Stimulated activated CD4-positive, alpha-beta T cell treated with anti-CD3 and anti-CD28 coated beads, Interleukin-4, amount 100 ng/mL, for 1 hour (primary cell): ENCODE data around the gene FHIT.

Experiments used
- DNase-seq: peaks from one replicate; pipeline ENCODE4 v3.0.0-alpha.2; 2020

Gene FHIT

GRCh38 chr3:60803216-60804173 is 447.8 kb downstream of the FHIT start:
- DNase-seq, result no peak

- DNase-seq, result no peak
Measured at GRCh38 chr3:60801307-60801706, 449.9 kb downstream of the FHIT start.

GRCh38 chr3:60798456-60798855 is 452.8 kb downstream of the FHIT start:
- DNase-seq, result no peak

GRCh38 chr3:60792249-60792852 is 458.9 kb downstream of the FHIT start:
- DNase-seq, result no peak

GRCh38 chr3:60788185-60788584 is 463.1 kb downstream of the FHIT start:
- no peak for DNase-seq

GRCh38 chr3:60781935-60782334 is 469.3 kb downstream of the FHIT start:
- no peak for DNase-seq

- no peak for DNase-seq
Measured at GRCh38 chr3:60779637-60780036, 471.6 kb downstream of the FHIT start.

- no peak for DNase-seq
Measured at GRCh38 chr3:60775985-60776384, 475.3 kb downstream of the FHIT start.

GRCh38 chr3:60774617-60775016 is 476.6 kb downstream of the FHIT start:
- DNase-seq, result no peak

GRCh38 chr3:60772584-60772983 is 478.7 kb downstream of the FHIT start:
- DNase-seq, result no peak

- DNase-seq, result no peak
Measured at GRCh38 chr3:60771766-60772165, 479.5 kb downstream of the FHIT start.

- DNase-seq, result no peak
Measured at GRCh38 chr3:60770532-60770931, 480.7 kb downstream of the FHIT start.

GRCh38 chr3:60767536-60767935 is 483.7 kb downstream of the FHIT start:
- DNase-seq, result no peak

- DNase-seq, result no peak
Measured at GRCh38 chr3:60765776-60766175, 485.5 kb downstream of the FHIT start.

- DNase-seq, result no peak
Measured at GRCh38 chr3:60764870-60765269, 486.4 kb downstream of the FHIT start.

- DNase-seq, result no peak
Measured at GRCh38 chr3:60760145-60760544, 491.1 kb downstream of the FHIT start.

GRCh38 chr3:60759439-60759838 is 491.8 kb downstream of the FHIT start:
- DNase-seq, result no peak

- no peak for DNase-seq
Measured at GRCh38 chr3:60758831-60759230, 492.4 kb downstream of the FHIT start.

GRCh38 chr3:60758171-60758570 is 493.1 kb downstream of the FHIT start:
- no peak for DNase-seq

GRCh38 chr3:60757724-60758123 is 493.5 kb downstream of the FHIT start:
- no peak for DNase-seq

- DNase-seq, result no peak
Measured at GRCh38 chr3:60756241-60757030, 494.8 kb downstream of the FHIT start.

- no peak for DNase-seq
Measured at GRCh38 chr3:60755094-60755493, 496.2 kb downstream of the FHIT start.

GRCh38 chr3:60754617-60755016 is 496.6 kb downstream of the FHIT start:
- no peak for DNase-seq

- DNase-seq, result no peak
Measured at GRCh38 chr3:60752809-60753208, 498.4 kb downstream of the FHIT start.
